HG02970 (cell line): ENCODE measurements around the gene ACAD10.

Source experiments
- ATAC-seq: cut with Tn5 transposase; IDR thresholded peaks from one replicate; pipeline ENCODE4 v1.9.1; 2021; ENCODE audit warnings: mild to moderate bottlenecking, moderate library complexity, moderate number of reproducible peaks; ENCODE audit not compliant: unreplicated experiment, low FRiP score

The ACAD10 gene

GRCh38 chr12:111773801-111774551, 88.1 kb downstream of the ACAD10 start:
- ATAC-seq = no peak

- ATAC-seq = no peak
These were observed 89.6 kb downstream of the ACAD10 start for GRCh38 chr12:111775205-111776193.

GRCh38 chr12:111776836-111777344, 91.0 kb downstream of the ACAD10 start:
- no peak for ATAC-seq

- ATAC-seq = no peak
These were observed 91.6 kb downstream of the ACAD10 start for GRCh38 chr12:111777345-111778045.

GRCh38 chr12:111780166-111780565, 94.3 kb downstream of the ACAD10 start:
- no peak for ATAC-seq

- no peak for ATAC-seq
These were observed 94.8 kb downstream of the ACAD10 start for GRCh38 chr12:111780615-111781014.

GRCh38 chr12:111781085-111781658, 95.3 kb downstream of the ACAD10 start:
- ATAC-seq = no peak

- no peak for ATAC-seq
These were observed 97.2 kb downstream of the ACAD10 start for GRCh38 chr12:111783046-111783445.

- ATAC-seq = no peak
These were observed 99.1 kb downstream of the ACAD10 start for GRCh38 chr12:111784953-111785352.

GRCh38 chr12:111785651-111786050, 99.8 kb downstream of the ACAD10 start:
- no peak for ATAC-seq

GRCh38 chr12:111788178-111788654, 102.4 kb downstream of the ACAD10 start:
- no peak for ATAC-seq

GRCh38 chr12:111789779-111790178, 103.9 kb downstream of the ACAD10 start:
- ATAC-seq = no peak

GRCh38 chr12:111791507-111791906, 105.7 kb downstream of the ACAD10 start:
- no peak for ATAC-seq

- ATAC-seq = no peak
These were observed 106.5 kb downstream of the ACAD10 start for GRCh38 chr12:111792155-111792855.

- no peak for ATAC-seq
These were observed 107.0 kb downstream of the ACAD10 start for GRCh38 chr12:111792856-111793235.

- ATAC-seq = no peak
These were observed 112.3 kb downstream of the ACAD10 start for GRCh38 chr12:111798182-111798581.

- ATAC-seq = no peak
These were observed 113.9 kb downstream of the ACAD10 start for GRCh38 chr12:111799758-111800157.

GRCh38 chr12:111803038-111803626, 117.3 kb downstream of the ACAD10 start:
- ATAC-seq = no peak

- no peak for ATAC-seq
These were observed 118.0 kb downstream of the ACAD10 start for GRCh38 chr12:111803851-111804250.
